Measurements from ENCODE around the gene GPR55. TPM values are rescaled to one million over a fixed set of nuclear protein-coding genes. Genes with fewer than 3 reads are reported as not detected.

The GPR55 gene
- total and polyA plus RNA-seq, 12 donors: 0.07 to 0.24 (median 0.14) TPM; not detected in 7

GRCh38 chr2:230890646-230891045, 34.4 kb downstream of the GPR55 start:
- Histone ChIP-seq H3K36me3 (replicated peaks in 1 of 2) (no peaks in the 10 kb centered on the region), H3K27ac (no peak overlapping the region), H3K4me3 (no peak overlapping the region), H3K9me3 (replicated peaks in 1 of 3) (no peaks in the 10 kb centered on the region), H3K4me1 (replicated peaks in 1 of 2) (no peaks in the 10 kb centered on the region), H3K27me3 (no peaks in the 10 kb centered on the region)
- intact Hi-C loops (cut with DNase I): no loop called here
- 78 to 92% (median 90%) methylated on average over 4 of the region's 4 CpGs for WGBS, 4 donors
- no peak for TF ChIP-seq POLR2A (IDR thresholded peaks at IDR 0.05)
- TF ChIP-seq, protein P1, sequence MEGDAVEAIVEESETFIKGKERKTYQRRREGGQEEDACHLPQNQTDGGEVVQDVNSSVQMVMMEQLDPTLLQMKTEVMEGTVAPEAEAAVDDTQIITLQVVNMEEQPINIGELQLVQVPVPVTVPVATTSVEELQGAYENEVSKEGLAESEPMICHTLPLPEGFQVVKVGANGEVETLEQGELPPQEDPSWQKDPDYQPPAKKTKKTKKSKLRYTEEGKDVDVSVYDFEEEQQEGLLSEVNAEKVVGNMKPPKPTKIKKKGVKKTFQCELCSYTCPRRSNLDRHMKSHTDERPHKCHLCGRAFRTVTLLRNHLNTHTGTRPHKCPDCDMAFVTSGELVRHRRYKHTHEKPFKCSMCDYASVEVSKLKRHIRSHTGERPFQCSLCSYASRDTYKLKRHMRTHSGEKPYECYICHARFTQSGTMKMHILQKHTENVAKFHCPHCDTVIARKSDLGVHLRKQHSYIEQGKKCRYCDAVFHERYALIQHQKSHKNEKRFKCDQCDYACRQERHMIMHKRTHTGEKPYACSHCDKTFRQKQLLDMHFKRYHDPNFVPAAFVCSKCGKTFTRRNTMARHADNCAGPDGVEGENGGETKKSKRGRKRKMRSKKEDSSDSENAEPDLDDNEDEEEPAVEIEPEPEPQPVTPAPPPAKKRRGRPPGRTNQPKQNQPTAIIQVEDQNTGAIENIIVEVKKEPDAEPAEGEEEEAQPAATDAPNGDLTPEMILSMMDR (IDR thresholded peaks at IDR 0.05): no peak
- no peak for DNase-seq

DNA sequence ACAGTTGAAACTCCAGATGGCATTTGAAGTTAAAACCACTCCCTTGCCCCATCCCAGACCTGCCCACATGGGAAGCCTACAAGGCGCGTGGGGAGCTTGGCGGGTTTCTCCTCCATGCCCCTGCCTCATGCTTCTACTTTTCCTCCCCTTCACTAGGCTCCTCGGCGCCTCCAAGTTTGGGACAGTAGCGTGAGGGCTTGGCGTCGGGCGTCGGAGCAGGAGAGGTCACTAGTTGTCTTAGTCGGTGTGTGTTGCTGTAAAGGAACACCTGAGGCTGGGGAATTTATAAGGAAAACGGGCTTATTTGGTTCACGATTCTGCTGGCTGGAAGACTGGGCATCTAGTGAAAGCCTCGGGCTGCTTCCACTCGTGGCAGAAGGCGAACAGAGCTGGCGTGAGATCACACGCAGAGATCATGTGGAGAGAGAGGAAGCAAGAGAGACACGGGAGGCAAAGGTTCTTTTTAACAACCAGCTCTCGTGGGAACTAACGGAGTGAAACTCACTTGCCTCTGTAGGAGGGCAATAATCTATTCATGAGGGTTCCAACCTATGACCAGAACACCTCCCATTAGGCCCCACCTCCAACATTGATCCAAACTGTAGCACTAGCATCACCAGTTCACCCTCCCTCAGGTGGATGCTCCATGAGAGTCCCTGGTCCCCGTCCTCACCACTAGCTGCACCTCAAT, 35.0 kb downstream of the GPR55 start:
- intact Hi-C loops (cut with DNase I): no loop called here
- Histone ChIP-seq H3K4me1 (replicated peaks in 1 of 2) (no peaks in the 10 kb centered on the region), H3K27ac (no peak overlapping the region), H3K9me3 (replicated peaks in 1 of 3) (no peaks in the 10 kb centered on the region), H3K27me3 (no peaks in the 10 kb centered on the region), H3K36me3 (replicated peaks in 1 of 2) (no peaks in the 10 kb centered on the region), H3K4me3 (no peak overlapping the region)
- TF ChIP-seq, protein P1 (IDR thresholded peaks at IDR 0.05): no peak
- TF ChIP-seq POLR2A (IDR thresholded peaks at IDR 0.05): no peak
- DNase-seq: no peak
- 87 to 91% (median 89%) methylated on average over 22 of the region's 22 CpGs for WGBS, 4 donors

DNA sequence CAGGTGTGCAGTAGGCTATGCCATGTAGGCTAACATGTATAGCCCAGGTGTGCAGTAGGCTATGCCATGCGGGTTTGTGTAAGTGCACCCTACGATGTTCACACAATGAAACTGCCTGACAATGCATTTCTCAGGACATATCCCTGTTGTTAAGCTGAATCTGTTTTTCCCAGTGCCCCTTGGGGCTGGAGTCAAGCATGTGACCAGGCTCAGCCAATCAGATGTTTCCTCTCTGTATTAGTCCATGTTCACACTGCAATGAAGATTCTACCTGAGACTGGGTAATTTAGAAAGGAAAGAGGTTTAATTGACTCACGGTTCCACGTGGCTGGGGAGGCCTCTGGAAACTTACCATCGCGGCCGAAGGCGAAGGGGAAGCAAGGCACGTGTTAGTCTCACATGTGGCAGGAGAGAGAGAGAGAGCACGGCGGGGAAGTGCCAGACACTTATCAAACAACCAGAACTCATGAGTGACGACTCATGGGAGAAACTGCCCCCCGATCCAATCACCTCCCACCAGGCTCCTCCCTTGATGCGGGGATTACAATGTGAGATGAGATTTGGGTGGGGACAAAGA, 36.1 kb downstream of the GPR55 start:
- no peak for TF ChIP-seq POLR2A (IDR thresholded peaks at IDR 0.05)
- TF ChIP-seq, protein P1 (IDR thresholded peaks at IDR 0.05): no peak
- no peaks in the 10 kb centered on the region for H3K9me3 ChIP-seq (replicated peaks in 1 of 3)
- no peaks in the 10 kb centered on the region for H3K36me3 ChIP-seq (replicated peaks in 1 of 2)
- no peak overlapping the region for H3K27ac ChIP-seq
- no peaks in the 10 kb centered on the region for H3K4me1 ChIP-seq (replicated peaks in 1 of 2)
- 85 to 92% (median 88%) methylated on average over 14 of the region's 14 CpGs for WGBS, 4 donors
- no peaks in the 10 kb centered on the region for H3K27me3 ChIP-seq
- intact Hi-C loops (cut with DNase I): no loop called here
- DNase-seq: no peak
- H3K4me3 ChIP-seq: no peak overlapping the region

GRCh38 chr2:230887342-230887741, 37.7 kb downstream of the GPR55 start:
- no peak overlapping the region for H3K4me3 ChIP-seq
- 73 to 81% (median 78%) methylated on average over 7 of the region's 7 CpGs for WGBS, 4 donors
- no peak for DNase-seq
- no peak overlapping the region for H3K27ac ChIP-seq
- H3K9me3 ChIP-seq (replicated peaks in 1 of 3): no peaks in the 10 kb centered on the region
- no peak for TF ChIP-seq POLR2A (IDR thresholded peaks at IDR 0.05)
- TF ChIP-seq, protein P1 (IDR thresholded peaks at IDR 0.05): no peak
- intact Hi-C loops (cut with DNase I): no loop called here
- H3K27me3 ChIP-seq: no peaks in the 10 kb centered on the region
- H3K4me1 ChIP-seq (replicated peaks in 1 of 2): no peaks in the 10 kb centered on the region
- no peaks in the 10 kb centered on the region for H3K36me3 ChIP-seq (replicated peaks in 1 of 2)
